GM10847 (cell line): ENCODE data around the gene TEX35.

Experiments used
- POLR2A ChIP-seq: IDR thresholded peaks from 2 replicates; pipeline ENCODE4 v1.6.1; 2011; ENCODE audit not compliant: insufficient read length; ENCODE audit errors: extremely low read depth

Gene TEX35

GRCh38 chr1:178489399-178489798 lies 23.5 kb upstream of the TEX35 start:
- TF ChIP-seq POLR2A, result no peak

GRCh38 chr1:178490136-178490535 lies 22.8 kb upstream of the TEX35 start:
- TF ChIP-seq POLR2A, result no peak

- TF ChIP-seq POLR2A, result no peak
Measured at GRCh38 chr1:178490967-178491366, 21.9 kb upstream of the TEX35 start.

GRCh38 chr1:178491721-178492120 lies 21.2 kb upstream of the TEX35 start:
- TF ChIP-seq POLR2A, result no peak

GRCh38 chr1:178492341-178492740 lies 20.6 kb upstream of the TEX35 start:
- no peak for TF ChIP-seq POLR2A

- no peak for TF ChIP-seq POLR2A
Measured at GRCh38 chr1:178493301-178493741, 19.6 kb upstream of the TEX35 start.

- no peak for TF ChIP-seq POLR2A
Measured at GRCh38 chr1:178494569-178494971, 18.3 kb upstream of the TEX35 start.

- no peak for TF ChIP-seq POLR2A
Measured at GRCh38 chr1:178495158-178495557, 17.8 kb upstream of the TEX35 start.

- no peak for TF ChIP-seq POLR2A
Measured at GRCh38 chr1:178495741-178496409, 17.0 kb upstream of the TEX35 start.

GRCh38 chr1:178496410-178497135 lies 16.3 kb upstream of the TEX35 start, which contains the start of gene CLEC20A:
TSS of gene CLEC20A (minus strand) at chr1:178496964. CDS start at chr1:178496939, 25 bp downstream.
- no peak for TF ChIP-seq POLR2A

GRCh38 chr1:178497903-178498478 lies 14.9 kb upstream of the TEX35 start:
- TF ChIP-seq POLR2A, result no peak

GRCh38 chr1:178498896-178499675 lies 13.8 kb upstream of the TEX35 start:
- no peak for TF ChIP-seq POLR2A

GRCh38 chr1:178500091-178500770 lies 12.7 kb upstream of the TEX35 start:
- no peak for TF ChIP-seq POLR2A

- no peak for TF ChIP-seq POLR2A
Measured at GRCh38 chr1:178500936-178501554, 11.9 kb upstream of the TEX35 start.
